CD4-positive, alpha-beta T cell treated with Interleukin-21 for 1 hour (primary cell): ENCODE results near the gene DNM1.
"Not testable (repeated sequence)": the region's sequence is repeated elsewhere in the genome, so short reads cannot be mapped to it uniquely, and the experiment has no call there.

Experiments used
- DNase-seq: peaks from one replicate; pipeline ENCODE4 v3.0.0-alpha.2; 2020

DNM1 gene

DNA sequence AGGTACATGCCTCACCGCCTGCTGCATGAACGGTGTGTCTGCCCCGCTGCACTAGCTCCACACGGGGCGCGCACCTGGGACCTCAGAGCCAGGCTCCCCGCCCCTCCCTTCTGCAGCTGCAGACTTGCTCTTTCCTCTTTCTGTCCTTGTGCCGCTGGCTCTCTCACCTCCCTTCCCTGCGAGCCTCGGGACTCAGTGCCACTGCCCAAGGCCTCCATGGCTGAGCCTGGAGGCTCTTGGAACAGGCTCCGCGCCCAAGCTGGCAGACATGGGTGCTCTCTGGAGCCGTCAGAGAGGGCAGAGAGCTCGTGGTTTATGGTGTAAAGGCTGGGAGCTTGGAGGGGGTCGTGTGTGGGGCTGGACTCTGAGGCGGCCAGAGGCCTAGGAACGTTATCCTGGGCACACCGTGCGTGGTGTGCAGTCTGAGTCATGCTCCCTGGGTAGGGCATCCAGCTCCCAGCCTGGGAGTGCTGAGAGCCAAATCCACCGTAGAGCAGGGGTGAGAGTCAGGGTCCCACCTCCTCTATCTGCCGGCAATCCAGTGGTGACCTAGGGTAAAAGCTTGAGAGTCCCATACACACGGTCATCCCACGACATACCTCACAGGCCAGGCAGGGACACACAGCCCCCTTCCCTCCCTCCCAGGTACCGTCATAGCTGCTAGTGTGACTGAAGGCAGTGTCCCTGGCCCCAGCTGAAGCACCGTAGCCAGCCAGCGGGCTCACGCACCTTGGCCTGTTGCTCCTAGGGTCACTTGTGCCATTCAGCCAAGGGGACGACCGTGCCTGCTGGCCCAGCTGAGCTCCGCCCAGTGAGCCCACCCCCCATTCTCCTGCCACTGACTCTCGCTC, 50.2 kb downstream of the DNM1 start:
- no peak for DNase-seq

DNA sequence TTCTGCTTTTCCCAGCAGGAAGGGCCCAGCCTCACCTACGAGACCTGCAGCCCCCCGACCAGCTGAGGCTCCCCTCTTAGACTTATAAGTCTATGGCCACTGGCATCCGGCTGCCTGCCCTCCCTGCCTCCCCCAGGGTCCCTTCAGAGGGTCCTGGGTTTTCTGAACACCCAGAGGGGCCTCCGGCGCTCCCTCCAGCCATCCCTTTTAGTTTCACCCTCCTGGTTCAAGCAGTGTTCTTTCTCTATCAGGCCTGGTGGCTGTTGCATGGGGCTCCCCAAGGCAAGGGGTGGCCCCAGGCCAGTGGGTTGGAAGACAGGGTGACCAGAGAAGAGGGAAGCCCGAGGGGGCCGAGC, 50.8 kb downstream of the DNM1 start:
- no peak for DNase-seq

DNA sequence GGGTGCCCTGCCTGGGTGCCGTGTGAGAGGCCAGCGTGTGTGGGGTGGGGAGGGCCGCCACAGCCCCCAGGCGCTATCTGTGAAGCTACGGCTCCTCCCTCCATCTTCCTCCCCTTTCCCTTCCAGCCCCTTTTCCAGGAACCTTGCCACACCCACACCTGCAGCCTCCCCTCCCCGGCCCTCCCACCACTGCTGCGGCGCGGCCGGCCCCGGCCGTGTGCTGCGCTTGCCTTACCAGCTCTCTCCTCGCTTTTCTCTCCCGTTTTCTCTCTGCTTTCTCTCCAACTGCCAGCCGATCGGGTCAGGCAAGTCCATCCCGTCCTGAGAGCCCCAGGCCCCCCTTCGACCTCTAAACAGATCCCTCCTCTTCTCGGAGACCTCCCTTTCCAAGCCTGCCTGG, 51.2 kb downstream of the DNM1 start:
- DNase-seq: no peak

DNA sequence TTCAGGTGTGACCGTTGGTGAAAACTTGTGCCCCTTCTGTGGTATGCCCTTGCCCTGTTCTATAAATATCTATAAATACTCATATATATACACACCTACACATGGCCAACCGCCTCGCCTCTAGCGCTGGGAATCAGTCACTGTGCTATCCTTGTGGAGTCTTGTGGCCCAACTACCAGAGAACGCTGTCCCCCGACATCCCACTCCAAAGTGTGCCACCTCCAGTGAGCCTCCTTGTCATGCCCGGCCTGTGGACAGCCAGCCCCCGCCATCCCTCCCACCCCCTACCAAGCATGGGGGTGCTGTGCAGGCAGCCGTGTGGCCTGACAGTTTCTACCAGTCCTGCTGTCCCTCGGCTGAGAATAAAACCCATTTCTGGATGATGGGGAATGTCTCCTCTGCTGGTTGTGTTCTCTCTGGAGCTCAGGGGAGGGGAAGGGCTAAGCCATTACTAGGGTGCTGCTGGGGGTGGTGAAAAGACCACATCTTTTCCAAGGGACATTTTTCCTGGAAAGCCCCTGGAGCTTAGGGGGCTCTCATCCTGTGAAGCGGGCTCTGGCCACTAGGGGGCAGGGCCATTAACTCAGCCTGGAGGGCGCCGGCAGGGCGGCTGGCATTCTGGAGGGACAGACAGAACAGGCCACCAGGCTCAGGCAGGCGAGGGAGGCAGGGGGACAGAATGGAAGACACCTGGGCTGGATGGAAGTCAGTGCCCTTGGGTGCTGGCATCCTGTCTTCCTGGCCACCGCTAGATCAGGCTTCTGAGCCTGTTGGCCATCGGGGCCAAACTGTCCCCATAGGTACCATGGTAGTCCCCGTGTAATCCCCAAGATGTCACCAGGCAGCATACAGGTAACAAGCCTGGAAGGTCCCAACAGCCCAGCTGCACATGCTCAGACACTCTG, 51.9 kb downstream of the DNM1 start:
- DNase-seq: peak; percentile 57

DNA sequence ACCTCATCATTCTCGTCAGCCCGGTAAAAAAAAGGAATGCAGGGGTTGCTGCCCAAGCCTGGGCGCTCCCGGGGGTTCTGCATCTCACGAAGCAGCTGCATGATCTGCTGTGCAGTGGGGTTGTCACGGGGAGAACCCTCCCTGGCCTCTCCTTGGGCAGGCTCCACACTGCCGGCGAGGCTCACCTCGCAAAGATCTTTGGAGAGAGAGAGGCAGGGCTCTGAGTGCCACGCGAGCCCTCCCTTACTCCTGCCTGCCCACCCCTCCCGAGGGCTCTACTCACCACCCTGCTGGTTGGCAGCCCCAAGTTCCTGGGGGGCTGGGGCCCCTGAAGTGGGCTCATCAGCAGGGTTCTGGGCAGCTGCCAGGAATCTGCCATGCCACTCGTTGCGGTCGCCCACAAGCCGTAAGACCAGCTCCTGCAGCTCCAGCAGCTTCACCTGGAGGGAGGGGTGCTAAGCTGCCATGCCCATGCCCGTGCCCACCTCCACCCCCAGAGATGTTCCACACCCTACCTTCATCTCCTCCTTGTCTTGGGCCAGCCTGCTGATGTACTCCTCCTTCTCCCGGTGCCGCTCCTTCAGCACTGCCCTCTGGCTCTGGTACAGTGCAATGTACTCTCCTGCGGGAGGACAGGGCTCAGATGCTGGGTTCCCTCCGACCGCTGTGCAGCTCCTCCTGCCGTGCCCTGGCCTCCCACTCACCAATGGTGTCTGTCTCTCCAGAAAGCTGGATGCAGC, 54.1 kb downstream of the DNM1 start:
- no peak for DNase-seq

DNA sequence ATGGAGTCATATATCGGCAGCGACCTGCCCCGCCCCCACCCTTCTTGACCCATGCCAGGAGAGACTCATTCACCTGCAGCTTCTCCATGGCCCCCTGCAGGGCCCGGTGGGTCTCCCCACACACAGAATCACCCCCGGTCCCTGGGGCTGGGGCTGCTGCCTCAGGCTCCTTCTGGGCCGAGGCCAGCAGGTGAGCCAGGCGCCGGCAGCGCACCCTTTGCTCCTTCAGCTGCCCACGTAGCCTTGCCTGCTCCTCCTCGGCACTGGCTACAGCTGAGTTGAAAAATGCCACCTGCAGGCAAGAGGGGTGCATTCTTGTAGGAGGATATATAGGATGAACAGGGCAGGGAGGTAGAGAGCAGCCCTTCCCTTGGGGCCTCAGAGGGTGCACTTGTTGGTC, 54.7 kb downstream of the DNM1 start:
- no peak for DNase-seq

DNA sequence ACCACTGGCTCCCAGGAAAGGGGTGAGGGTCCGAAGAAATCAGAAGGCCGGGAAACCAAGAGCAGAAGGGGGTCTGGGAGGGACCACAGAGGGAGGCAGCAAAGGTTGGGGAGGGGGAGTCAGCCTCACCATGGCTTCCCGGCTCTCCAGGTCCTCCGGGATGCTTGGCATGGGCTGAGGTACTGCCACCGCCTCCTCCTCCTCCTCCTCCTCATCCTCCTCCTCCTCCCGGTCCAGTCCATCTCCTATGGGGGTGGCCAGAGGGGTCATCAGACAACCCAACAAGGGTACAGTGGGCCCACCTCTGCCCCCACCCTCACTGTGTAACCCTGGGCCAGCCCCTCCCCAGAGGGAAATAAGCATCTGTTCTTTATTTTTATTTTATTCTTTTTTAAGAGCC, 55.1 kb downstream of the DNM1 start:
- no peak for DNase-seq

DNA sequence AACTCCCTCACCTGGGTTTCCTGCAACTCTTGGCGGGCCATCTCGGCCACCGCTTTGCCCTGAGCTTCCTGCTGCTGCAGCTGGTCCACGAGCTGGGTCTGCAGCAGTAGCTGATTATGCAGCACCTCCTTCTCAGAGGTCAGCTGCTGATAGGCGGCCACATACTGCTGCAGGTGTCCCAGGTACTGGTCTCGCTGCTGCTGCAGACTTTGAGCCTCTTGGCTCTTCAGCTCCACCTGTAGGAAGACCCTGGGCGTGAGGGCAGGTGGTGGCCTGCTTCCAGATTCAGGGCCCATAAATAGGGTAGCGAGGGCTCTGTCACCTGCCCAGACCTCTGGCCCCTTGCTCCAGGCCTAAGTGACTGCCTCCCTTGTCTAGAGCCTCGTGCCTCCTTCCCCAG, 56.0 kb downstream of the DNM1 start:
- DNase-seq: no peak

DNA sequence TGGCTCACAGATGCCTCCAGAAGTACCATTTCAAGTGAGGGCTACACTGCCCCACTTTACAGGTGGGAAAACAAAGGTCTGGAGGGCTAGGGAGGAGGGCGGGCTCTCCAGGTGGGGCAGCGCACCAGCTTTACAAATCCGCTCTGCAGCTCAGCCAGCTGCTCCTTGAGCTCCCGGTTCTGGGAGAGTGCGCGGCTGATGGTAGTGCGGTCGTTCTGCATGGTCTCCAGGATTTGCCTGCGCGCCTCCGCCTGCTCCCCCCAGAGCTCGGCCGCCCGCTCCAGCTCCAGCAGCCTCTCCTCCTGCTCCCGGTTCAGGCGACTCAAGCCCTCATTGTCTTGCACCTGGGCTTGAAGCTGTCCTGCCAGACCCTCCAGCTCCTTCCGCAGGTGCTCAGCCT, 57.2 kb downstream of the DNM1 start:
- no peak for DNase-seq

DNA sequence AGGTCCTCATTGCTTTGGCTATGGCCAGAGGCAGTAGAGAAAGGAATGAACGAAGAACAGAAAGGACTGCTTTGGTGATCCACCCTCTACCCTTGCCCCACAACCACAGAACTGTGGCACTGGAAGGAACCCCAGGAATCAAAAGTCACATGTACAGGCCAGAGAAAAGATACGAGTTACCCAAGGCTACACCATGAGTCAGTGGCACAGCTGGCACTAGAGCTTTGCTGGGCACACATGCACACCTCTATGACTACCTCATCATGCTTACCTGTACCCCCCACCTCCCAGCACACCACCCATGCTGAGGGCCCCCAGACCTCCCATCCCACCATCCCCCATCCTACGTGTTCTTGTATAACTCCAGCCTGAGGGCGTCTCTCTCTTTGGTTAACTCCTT, 59.5 kb downstream of the DNM1 start:
- DNase-seq: no peak

DNA sequence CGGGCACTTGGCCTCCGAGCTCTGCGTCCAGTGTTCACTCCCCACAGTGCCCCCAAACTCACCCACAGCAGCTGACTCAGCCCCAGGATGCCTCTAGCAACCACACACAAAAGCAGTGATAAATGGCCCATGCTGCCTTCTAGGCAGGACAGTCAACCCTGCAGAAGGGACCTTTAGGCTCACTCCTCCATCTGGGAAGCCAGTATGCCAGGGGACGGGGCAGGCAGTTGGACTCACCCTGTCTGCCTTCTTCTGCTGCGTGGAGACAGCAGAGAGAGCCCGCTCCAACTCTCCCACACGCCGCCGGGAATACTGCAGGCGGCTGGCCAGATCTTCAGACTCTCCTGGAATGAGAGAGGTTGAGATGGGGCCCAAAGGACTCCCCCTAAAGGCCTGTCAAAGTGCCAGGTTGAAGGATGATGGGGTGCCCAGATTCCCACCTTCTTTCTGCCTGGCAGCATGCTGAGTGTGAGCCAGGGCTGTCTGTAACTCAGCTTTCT, 62.2 kb downstream of the DNM1 start:
- DNase-seq: no peak

DNA sequence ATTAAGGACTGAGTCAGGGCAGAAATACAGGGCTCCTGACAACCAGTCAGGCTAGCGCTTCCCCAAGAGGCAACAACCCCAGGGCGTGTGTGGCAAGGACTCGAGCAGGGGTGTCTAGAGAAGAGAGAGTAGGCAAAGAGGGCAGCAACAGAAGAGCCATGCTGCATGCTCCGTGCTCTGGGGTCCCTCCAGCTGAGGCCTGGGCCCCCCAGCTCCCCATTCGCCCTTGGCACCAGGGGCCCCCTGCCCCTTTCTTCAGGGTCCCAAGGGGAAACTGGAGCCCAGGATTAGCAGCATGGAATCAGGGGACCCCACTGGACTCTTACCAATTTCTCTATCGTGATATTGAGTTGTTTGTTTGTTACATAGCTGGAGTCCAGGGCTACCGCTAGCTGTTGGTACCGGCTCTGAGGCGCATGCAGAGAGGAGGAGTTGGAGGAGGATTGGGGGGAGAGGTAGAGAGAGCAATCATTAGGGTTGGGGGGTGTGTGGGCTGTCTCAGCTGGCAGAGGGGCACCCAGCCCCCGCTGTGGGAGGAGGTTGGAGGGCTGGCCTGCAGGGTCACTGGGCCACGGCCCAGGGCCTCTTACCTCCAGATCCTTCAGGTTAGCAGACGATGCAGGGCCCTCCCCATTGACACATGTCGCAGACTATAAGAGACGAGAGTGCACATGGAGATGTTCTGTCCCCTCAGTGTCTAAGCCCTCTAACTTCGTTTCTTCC, 63.9 kb downstream of the DNM1 start:
- DNase-seq: no peak

DNA sequence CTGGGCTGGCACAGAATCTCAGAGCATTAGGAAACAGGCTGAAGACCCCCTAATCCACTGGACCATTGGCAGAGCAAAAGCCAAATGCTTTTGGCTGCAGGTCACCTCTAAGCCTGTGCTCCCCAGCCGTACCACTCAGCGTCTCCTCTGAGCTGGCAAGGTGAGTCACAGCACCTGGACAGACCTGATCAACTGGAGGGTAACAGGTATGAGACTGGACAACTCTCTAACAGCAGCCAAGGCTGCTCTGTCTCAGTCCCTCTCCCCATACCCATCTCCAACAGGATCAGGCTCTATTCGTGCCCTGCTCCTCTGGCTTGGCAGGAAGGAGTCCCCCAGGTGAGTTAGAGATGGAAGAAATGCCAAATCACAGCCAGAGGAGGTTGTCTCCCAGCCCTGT, 67.9 kb downstream of the DNM1 start:
- no peak for DNase-seq

DNA sequence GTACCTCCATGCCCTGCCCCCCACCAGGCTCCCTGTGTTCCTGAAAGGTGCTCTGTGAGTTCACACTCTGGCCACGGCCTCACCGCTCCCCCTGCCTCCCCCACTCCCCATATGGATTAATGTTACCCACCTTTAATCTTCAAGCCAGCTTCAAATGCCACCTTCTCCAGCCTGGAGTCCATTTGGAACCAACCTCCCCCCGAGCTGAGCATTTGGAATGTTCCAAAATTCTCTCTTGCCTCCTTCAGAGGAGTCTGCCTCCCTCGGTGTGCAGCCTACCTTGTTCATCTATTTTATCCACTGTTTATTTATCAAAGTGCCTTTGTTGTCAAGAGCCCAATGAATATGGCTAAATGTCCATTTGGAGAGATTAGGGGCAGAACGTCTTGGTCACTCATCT, 68.3 kb downstream of the DNM1 start:
- DNase-seq: no peak

DNA sequence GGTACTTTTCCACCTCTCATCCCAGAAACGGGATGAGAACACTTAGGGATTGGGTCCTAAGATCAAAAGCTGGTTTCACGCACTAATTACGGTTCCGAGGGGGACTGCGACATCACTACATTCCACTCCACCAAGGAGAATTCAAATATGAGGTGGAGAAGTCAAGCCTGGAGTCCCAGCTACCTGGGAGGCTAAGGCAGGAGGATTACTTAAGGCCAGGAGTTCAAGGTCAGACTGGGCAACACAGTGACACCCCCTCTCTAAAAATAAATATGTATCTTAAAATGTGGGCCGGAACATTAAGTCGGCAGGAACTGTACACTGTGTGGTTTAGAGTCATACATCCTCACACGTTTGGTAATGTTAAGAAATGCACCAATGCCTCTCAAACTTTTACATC, 71.1 kb downstream of the DNM1 start:
- DNase-seq: no peak

DNA sequence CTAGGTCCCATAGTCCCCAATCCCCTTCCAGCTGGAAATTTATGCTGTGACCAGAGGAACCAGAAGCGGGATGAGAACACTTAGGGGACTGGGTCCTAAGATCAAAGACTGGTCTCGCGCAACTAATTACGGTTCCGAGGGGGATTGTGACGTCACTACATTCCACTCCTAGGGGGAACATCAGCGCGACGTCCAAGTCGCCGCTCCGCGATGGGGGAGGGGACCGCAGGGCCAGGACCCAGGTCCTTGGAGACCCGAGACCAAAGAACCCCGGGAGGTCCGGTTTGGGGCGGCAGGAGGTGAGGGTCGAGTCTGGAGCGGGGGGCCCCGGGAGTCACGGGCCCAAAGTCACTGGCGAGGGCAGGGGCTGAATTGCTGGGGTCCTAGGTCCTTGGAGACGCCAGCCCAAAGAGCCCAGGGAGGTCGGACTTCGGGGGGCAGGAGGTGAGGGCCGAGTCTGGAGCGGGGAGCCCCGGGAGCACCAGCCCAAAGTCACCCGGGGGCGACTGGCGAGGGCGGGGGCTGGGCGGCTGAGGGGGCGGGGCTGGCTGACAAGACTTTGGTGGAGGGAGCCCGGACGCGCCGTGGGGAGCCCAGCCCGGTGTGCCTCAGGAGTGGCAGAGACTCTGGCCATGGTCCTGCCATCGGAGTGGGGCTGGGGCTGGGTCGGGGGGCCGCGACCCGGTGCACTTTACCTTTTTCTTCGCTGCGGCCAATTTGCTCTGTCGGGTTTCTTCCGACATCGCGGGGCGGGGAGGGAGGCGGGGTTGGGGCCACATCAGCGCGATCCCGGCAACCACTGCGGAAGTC, 72.2 kb downstream of the DNM1 start, which contains the start of gene GOLGA2:
TSS of gene GOLGA2 (minus strand) at position 810 of the 810 bp plus-strand sequence. CDS start at position 779, 31 bp downstream.
- peak; percentile 17 for DNase-seq

DNA sequence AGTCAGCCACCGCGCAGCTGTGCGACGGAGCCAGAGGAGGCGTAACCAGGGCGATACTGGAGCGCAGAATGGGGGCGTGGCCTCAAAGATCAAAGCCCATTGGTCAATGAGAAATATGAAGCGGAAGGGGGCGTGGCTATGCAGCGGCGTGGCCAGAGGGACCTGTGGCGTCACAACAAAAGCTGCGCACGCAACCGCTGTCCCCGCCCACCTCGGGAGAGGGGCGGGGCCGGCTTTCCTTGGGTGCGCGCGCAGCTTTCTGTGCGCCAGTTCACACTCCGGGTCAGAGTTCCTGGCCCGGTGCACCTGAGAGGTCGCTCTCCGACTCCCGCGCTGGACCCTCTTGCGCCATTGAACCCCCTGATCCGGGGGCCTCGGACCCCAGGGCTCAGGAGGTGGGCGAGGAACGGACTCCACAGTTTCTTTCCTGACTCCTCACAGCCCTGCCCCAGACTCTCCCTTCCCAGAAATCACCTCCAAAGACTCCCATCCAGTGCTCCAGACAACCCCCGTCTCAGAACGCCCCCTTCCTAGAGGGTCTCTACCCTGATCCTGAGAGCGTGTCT, 72.9 kb downstream of the DNM1 start, which contains the start of gene SWI5:
TSS of gene SWI5 (plus strand) at position 269 of the 566 bp plus-strand sequence.
- peak; percentile 100 for DNase-seq

DNA sequence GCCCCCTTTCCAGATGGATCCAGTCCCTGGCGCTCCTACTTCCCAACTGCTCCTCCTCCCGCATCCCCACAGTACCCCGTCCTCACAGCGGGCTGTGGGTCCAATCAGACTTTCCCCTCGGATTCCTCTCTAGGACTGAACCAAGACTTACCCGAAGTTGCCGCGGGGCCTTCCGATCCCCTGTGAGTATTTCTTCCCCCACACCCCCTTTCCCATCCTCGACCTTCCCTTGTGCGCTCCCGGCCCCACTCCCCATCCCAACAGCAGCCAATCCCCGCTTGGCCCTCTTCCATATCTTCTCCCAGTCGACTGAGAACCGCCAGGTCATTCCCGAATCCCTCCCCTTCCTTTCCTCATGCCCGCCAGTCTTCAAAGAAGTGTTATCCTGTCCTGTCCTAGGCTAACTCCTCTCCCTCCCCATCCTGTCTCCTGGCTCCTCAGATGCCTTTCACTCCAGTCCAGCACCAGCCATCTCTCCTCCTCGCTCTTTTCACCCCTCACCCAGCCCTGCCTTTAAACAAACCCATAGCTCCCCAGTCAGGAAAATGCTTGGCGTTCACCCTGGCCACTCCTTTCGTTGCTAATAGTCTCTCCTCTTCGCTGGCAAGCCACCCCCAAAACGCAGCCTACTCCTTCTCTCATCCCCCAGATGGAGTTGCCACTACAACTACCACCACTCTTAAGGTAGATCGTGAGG, 73.5 kb downstream of the DNM1 start:
- DNase-seq: no peak

DNA sequence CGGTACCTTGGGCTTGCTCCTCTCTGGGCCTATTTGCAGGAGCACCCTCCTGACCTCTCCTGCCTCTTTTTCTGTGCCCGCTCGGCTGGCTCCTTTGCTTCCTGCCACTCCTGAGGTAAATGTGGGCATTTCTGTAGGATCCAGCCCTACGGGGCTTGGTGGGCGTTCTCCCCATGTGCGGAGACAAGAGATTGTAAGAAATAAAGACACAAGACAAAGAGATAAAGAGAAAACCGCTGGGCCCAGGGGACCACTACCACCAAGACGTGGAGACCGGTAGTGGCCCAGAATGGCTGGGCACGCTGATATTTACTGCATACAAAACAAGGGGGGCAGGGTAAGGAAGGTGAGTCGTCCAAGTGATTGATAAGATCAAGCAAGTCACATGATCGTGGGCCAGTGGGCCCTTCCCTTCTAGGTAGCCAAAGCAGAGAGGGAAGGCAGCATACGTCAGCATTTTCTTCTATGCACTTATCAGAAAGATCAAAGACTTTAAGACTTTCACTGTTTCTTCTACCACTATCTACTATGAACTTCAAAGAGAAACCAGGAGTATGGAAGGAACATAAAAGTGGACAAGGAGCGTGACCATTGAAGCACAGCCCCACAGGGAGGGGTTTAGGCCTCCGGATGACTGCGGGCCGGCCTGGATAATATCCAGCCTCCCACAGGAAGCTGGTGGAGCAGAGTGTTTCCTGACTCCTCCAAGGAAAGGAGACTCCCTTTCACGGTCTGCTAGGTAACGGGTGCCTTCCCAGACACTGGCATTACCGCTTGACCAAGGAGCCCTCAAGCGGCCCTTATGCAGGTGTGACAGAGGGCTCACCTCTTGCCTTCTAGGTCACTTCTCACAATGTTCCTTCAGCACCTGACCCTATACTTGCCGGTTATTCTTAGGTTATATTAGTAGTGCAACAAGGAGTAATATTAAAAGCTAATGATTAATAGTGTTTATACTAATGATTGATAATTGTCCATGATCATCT, 76.2 kb downstream of the DNM1 start:
- DNase-seq: not testable (repeated sequence)
